ENCODE results near the gene UACA. TPM values are rescaled to one million over a fixed set of nuclear protein-coding genes. Genes with fewer than 3 reads are reported as not detected.
A peak's percentile ranks its signal among the peaks of the same experiment; 100 is the strongest.

Gene UACA
- total RNA-seq, 1 experiment from 2014 or later: 59.9 TPM

GRCh38 chr15:70647396-70647795, 116.0 kb downstream of the UACA start:
- no peaks in the 10 kb centered on the region; the same call in 1 of the 2 replicates for H3K36me3 ChIP-seq (ENCODE audit: low read depth)
- no peaks in the 10 kb centered on the region for H3K27me3 ChIP-seq (ENCODE audit: insufficient read depth, low read depth)
- no peak overlapping the region for H3K27ac ChIP-seq
- no peaks in the 10 kb centered on the region for H4K20me1 ChIP-seq (ENCODE audit: insufficient read depth)
- H3K4me3 ChIP-seq: no peak overlapping the region
- H3K79me2 ChIP-seq (ENCODE audit: low read depth): no peaks in the 10 kb centered on the region
- H3K9me3 ChIP-seq (ENCODE audit: insufficient read depth, low read depth): no peaks in the 10 kb centered on the region
- ChIA-PET POLR2A (ENCODE audit: unreplicated experiment) (no interaction called here), CTCF (no interaction called here)
- no peaks in the 10 kb centered on the region for H3K9me2 ChIP-seq (ENCODE audit: insufficient read depth)
- TF ChIP-seq EZH2 (IDR thresholded peaks at IDR 0.05; ENCODE audit: low read depth): no peak
- TF ChIP-seq CTCF (conservative IDR thresholded peaks at IDR 0.05): no peak
- intact Hi-C loops (cut with micrococcal nuclease; ENCODE audit: unreplicated experiment): loop anchor here (10.0 kb wide), 1 partner anchor 553 kb away; the partner anchor contains the start of gene TLE3
- DNase-seq: no peak
- H3K4me2 ChIP-seq: no peak overlapping the region
- H3F3A ChIP-seq (ENCODE audit: insufficient read depth, low read depth): peaks cover 15% of the 10 kb centered on the region; the same call in 1 of the 2 replicates
- BruUV-seq (replicated peaks): no TSS peak
- peaks cover 27% of the 10 kb centered on the region for H3K4me1 ChIP-seq (replicated peaks; ENCODE audit: insufficient read depth)
- no peak overlapping the region for H2AFZ ChIP-seq

- POLR2A ChIA-PET (ENCODE audit: unreplicated experiment): no interaction called here
- Histone ChIP-seq H3K9me2 (ENCODE audit: insufficient read depth) (no peaks in the 10 kb centered on the region), H3F3A (ENCODE audit: insufficient read depth, low read depth) (peaks cover 15% of the 10 kb centered on the region; the same call in 1 of the 2 replicates), H3K9me3 (ENCODE audit: insufficient read depth, low read depth) (no peaks in the 10 kb centered on the region), H3K4me1 (replicated peaks; ENCODE audit: insufficient read depth) (peaks cover 27% of the 10 kb centered on the region), H4K20me1 (ENCODE audit: insufficient read depth) (no peaks in the 10 kb centered on the region), H3K4me3 (no peak overlapping the region), H3K27me3 (ENCODE audit: insufficient read depth, low read depth) (no peaks in the 10 kb centered on the region), H3K4me2 (no peak overlapping the region), H3K36me3 (ENCODE audit: low read depth) (no peaks in the 10 kb centered on the region; the same call in 1 of the 2 replicates), H2AFZ (no peak overlapping the region), H3K79me2 (ENCODE audit: low read depth) (no peaks in the 10 kb centered on the region), H3K27ac (no peak overlapping the region)
- intact Hi-C loops (cut with micrococcal nuclease; ENCODE audit: unreplicated experiment): loop anchor here (10.0 kb wide), 1 partner anchor 551 kb away; the partner anchor contains the start of gene TLE3
- no peak for DNase-seq
- BruUV-seq (replicated peaks): no TSS peak
- no peak for TF ChIP-seq CTCF (conservative IDR thresholded peaks at IDR 0.05)
- no peak for TF ChIP-seq EZH2 (IDR thresholded peaks at IDR 0.05; ENCODE audit: low read depth)
- CTCF ChIA-PET: no interaction called here
These were observed 117.2 kb downstream of the UACA start for GRCh38 chr15:70646169-70646568.

- TF ChIP-seq CTCF (conservative IDR thresholded peaks at IDR 0.05) (no peak), EZH2 (IDR thresholded peaks at IDR 0.05; ENCODE audit: low read depth) (no peak)
- Histone ChIP-seq H3K9me3 (ENCODE audit: insufficient read depth, low read depth) (no peaks in the 10 kb centered on the region), H3K9me2 (ENCODE audit: insufficient read depth) (no peaks in the 10 kb centered on the region), H3K36me3 (ENCODE audit: low read depth) (no peaks in the 10 kb centered on the region; the same call in 1 of the 2 replicates), H2AFZ (peak overlapping the region; percentile 1; the same call in 1 of the 2 replicates), H3K4me3 (no peak overlapping the region), H3K27me3 (ENCODE audit: insufficient read depth, low read depth) (no peaks in the 10 kb centered on the region), H3K4me1 (replicated peaks; ENCODE audit: insufficient read depth) (peaks cover 27% of the 10 kb centered on the region), H3F3A (ENCODE audit: insufficient read depth, low read depth) (peaks cover 15% of the 10 kb centered on the region; the same call in 1 of the 2 replicates), H3K27ac (peak overlapping the region; percentile 68), H4K20me1 (ENCODE audit: insufficient read depth) (no peaks in the 10 kb centered on the region), H3K4me2 (peak overlapping the region; percentile 30), H3K79me2 (ENCODE audit: low read depth) (no peaks in the 10 kb centered on the region)
- BruUV-seq (replicated peaks): no TSS peak
- DNase-seq: peak; percentile 23 to 87
- intact Hi-C loops (cut with micrococcal nuclease; ENCODE audit: unreplicated experiment): loop anchor here (5.0 to 10.0 kb wide), 2 partner anchors 549 to 1176 kb away; partner anchors contain the start of gene TLE3
- POLR2A ChIA-PET (ENCODE audit: unreplicated experiment): interaction anchor here (0.5 to 0.6 kb wide), 3 partner anchors 365 to 1582 kb away, joined by 3 to 9 read pairs (median 3); no protein-coding TSS in a partner anchor
- CTCF ChIA-PET: interaction anchor here (0.6 to 0.8 kb wide), 3 partner anchors 109 to 1163 kb away, joined by 3 to 4 read pairs (median 4); no protein-coding TSS in a partner anchor
These were observed 119.6 kb downstream of the UACA start for GRCh38 chr15:70643783-70644125.

Data from PC-9 (cell line).